ENCODE data around the gene NDUFB10.
"Not testable (repeated sequence)": the region's sequence is repeated elsewhere in the genome, so short reads cannot be mapped to it uniquely, and the experiment has no call there.

The NDUFB10 gene

GRCh38 chr16:1938316-1938715, 21.0 kb upstream of the NDUFB10 start:
- TF ChIP-seq, protein P1, sequence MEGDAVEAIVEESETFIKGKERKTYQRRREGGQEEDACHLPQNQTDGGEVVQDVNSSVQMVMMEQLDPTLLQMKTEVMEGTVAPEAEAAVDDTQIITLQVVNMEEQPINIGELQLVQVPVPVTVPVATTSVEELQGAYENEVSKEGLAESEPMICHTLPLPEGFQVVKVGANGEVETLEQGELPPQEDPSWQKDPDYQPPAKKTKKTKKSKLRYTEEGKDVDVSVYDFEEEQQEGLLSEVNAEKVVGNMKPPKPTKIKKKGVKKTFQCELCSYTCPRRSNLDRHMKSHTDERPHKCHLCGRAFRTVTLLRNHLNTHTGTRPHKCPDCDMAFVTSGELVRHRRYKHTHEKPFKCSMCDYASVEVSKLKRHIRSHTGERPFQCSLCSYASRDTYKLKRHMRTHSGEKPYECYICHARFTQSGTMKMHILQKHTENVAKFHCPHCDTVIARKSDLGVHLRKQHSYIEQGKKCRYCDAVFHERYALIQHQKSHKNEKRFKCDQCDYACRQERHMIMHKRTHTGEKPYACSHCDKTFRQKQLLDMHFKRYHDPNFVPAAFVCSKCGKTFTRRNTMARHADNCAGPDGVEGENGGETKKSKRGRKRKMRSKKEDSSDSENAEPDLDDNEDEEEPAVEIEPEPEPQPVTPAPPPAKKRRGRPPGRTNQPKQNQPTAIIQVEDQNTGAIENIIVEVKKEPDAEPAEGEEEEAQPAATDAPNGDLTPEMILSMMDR (IDR thresholded peaks at IDR 0.05; ENCODE audit: insufficient read depth, low read depth, low read length, missing control alignments), result no peak

DNA sequence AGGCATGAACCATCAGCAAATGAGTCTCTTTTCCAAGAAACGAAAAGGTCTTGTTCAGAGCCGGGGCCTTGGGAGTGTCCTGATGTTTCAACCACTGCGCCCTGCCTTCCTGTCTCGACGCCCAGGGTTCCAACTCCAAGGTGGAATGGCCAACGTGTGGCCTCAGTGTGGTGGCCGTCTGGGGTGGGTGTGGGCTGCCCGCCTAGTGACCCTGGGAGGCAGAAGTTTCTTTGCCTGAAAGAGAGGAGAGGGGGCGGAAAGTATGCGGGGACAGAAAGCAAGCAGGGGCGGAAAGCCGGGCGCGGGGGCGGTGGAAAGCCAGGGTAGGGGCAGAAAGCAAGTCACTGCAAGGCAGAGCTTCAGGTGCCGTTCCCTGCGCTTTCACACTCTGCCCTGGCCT, 20.4 kb upstream of the NDUFB10 start:
- DNase-seq (ENCODE audit: low read depth), result no peak
- TF ChIP-seq, protein P1 (IDR thresholded peaks at IDR 0.05; ENCODE audit: insufficient read depth, low read depth, low read length, missing control alignments), result no peak
- no peak overlapping the region for H3K4me3 ChIP-seq (ENCODE audit: low read length)

More at GRCh38 chr16:1938316-1938715, 21.0 kb upstream of the NDUFB10 start:
- H3K4me3 ChIP-seq (ENCODE audit: low read length), result no peak overlapping the region
- DNase-seq (ENCODE audit: low read depth), result no peak

DNA sequence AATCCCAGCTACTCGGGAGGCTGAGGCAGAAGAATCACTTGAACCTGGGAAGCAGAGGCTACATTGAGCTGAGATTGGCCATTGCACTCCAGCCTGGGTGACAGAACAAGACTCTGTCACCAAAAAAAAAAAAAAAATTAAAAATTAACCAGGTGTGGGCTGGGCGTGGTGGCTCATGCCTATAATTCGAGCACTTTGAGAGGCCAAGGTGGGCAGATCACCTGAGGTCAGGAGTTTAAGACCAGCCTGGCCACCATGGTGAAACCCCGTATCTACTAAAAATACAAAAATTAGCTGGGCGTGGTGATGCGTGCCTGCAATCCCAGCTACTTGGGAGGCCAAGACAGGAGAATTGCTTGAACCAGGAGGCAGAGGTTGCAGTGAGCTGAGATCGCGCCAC, 19.5 kb upstream of the NDUFB10 start:
- not testable (repeated sequence) for DNase-seq (ENCODE audit: low read depth)

DNA sequence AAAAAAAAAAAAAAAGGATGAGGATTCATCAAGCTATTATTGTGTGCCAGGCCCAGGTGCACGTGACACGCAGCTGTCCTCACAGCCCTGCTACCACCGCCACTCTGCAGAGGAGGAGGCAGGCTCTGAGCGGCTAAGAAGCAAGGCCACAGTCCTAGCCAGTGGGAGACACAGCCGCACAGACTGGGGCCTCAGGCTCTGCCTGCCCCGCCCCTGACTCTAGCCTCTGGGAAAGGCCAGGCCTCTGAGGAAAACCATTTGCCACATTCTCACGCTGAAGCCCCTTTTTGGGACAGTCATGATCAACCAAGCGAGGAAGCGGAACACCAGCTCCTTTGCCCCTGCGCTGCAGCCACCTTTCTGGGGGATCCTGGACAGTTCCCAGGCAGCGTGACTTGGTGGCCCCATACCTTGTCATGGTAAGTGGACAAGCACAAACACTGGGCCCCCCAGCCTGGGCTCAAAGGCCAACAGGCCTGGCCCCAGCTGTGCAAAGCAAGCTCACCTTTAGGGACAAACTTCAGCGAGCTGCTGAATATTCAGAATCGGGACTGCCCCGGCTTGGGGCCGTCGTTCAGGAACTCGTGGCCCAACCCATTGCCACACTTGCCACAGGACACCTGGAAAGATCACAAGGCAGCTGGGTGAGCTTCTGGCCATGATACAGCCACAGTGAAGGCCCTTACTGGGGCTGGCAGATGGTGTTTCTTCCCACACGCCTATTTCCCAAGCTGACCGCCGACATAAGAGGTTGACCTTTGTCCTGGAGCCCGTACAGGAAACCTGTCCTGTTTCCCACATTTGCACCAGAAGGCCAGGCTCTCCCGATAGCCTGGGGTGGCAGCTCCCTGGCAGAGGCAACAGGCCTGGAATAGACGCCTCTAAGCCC, 18.8 kb upstream of the NDUFB10 start:
- H3K4me3 ChIP-seq (ENCODE audit: low read length), result no peak overlapping the region
- DNase-seq (ENCODE audit: low read depth), result no peak

More for the DNA sequence above, 19.5 kb upstream of the NDUFB10 start:
- not testable (repeated sequence) for H3K4me3 ChIP-seq (ENCODE audit: low read length)

GRCh38 chr16:1941162-1942046, 17.9 kb upstream of the NDUFB10 start:
- H3K4me3 ChIP-seq (ENCODE audit: low read length), result peak overlapping the region; percentile 74
- TF ChIP-seq, protein P1 (IDR thresholded peaks at IDR 0.05; ENCODE audit: insufficient read depth, low read depth, low read length, missing control alignments), result no peak
- DNase-seq (ENCODE audit: low read depth), result no peak

More for the DNA sequence above, 18.8 kb upstream of the NDUFB10 start:
- TF ChIP-seq, protein P1 (IDR thresholded peaks at IDR 0.05; ENCODE audit: insufficient read depth, low read depth, low read length, missing control alignments), result no peak

DNA sequence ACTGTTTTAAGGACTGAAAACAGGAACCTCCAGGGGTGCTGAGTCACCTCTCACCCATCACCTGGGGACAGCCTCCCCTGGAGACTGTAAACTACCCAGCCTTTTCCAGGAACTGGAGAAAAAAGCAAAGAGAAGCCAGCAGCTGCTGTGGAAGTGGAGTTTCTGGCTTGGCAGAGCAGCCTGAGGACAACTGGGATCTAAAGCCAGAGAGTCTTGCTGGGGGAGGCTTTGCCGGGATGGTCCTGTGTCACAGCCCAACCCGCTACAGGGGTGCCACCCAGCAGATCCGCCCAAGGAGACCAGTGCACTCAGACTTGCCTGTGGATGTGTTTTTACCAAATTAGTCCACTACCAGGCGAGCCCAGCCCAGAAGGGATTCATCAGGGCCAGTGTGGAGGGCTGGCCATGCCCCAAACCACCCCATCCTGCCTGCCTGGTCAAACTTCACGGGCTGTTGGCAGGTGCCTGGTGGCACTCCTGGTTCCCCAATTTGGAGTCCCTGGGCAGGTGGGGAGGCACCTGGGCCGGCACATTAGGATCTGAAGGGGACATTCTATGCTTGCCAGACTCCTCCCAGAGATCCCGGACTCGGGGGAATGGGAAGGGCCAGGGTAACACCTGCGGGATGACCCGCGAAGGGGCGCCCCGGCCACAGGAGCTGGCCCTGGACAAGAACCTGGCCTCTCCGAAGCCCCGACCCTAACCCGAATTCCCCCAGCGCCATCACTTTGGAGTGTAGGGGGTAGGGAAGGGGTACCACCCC, 17.1 kb upstream of the NDUFB10 start:
- H3K4me3 ChIP-seq (ENCODE audit: low read length), result peak overlapping the region; percentile 74
- TF ChIP-seq, protein P1 (IDR thresholded peaks at IDR 0.05; ENCODE audit: insufficient read depth, low read depth, low read length, missing control alignments), result no peak
- DNase-seq (ENCODE audit: low read depth), result peak; percentile 56
